Urothelium cell line (cell line): ENCODE results near the gene ARVCF.

Source experiments
- DNase-seq: peaks from one replicate; pipeline ENCODE4 v3.0.0; 2011; ENCODE audit warnings: low spot score, mixed read lengths
- FAIRE-seq: peaks from 2 replicates; lab custom pipeline; 2011; peaks lifted over from hg19 to GRCh38; lab: Jason Lieb, UNC

The ARVCF gene

DNA sequence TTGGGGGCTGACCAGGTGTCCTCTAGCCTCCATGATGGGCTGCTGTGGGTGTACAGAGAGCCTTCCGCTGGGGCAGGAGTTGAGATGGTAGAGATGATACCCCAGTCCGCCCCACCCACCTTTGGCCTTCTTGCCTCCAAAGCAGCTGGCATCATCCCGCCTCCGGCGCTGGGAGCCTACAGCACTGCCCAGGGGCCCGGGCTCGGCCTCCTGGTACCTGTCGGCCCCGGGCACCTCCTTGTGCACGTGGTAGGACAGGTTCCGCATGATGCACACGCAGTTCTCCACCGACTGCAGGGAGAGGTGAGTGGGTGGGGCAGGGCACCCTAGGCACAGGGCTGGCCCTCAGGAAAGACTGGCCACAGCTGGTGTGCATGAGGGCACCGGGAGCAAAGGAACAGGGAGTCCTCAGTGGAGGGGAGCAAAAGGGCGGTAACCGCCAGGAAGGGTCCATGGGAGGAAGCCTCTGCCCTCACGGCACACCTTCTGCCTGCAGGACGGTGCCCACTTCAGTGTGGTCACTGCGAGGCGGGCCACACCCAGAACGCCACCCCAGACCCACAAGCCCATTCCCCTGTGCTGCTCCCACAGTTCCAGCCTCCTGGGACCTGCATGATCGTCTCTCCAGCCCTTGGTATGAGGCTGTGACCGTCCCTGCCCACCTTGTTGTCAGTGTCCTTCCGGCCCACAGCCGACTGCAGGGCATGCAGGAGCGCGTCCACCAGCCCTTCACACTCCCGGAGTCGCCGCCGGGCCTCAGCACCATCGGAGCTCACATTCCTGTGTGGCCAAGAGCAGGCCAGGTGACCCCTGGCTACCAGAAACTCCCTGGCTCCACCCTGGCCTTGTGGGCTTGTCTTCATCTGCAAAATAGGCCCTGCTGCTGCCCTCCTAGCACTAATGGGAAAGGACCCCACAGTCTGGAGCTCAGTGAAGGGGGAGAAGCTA, 39.1 kb downstream of the ARVCF start:
- no peak for DNase-seq
- peak; percentile 53 for FAIRE-seq

DNA sequence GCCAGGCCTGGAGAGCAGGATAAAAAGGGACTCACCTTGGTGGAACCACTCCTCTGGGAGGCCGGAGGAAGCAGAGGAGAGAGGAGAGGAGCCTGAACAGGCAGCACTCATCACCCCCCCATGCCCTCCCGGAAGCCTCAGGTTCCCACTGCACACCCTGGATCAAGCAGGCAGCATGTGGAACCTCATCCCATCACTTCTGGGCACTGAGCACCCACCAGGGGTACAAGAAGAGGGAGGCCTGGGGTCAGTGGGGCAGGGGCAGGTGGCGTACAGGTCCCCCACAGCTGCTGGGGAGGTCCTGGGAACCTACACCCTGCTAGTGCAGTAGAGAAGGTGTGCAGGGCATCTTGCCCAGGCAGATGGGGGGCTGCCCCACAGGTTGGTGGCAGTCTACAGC, 40.0 kb downstream of the ARVCF start:
- FAIRE-seq: peak; percentile 20
- no peak for DNase-seq

DNA sequence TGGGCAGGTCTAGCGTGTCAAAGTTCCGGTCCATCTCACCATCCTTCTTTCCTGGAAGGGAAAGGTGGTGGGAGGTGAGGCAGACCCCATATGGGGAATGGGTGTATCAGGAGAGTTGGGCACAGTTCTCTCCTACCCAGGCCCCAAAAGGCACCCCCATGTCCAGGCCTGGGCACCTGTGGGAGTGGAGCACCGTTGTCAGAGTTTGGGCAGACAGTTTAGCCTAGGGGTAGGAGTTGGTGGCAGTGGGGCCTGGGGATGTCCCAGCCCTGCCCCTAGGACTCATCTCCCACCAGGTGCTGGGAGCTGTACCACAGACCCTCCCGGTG, 41.0 kb downstream of the ARVCF start:
- FAIRE-seq (no peak), DNase-seq (no peak)

DNA sequence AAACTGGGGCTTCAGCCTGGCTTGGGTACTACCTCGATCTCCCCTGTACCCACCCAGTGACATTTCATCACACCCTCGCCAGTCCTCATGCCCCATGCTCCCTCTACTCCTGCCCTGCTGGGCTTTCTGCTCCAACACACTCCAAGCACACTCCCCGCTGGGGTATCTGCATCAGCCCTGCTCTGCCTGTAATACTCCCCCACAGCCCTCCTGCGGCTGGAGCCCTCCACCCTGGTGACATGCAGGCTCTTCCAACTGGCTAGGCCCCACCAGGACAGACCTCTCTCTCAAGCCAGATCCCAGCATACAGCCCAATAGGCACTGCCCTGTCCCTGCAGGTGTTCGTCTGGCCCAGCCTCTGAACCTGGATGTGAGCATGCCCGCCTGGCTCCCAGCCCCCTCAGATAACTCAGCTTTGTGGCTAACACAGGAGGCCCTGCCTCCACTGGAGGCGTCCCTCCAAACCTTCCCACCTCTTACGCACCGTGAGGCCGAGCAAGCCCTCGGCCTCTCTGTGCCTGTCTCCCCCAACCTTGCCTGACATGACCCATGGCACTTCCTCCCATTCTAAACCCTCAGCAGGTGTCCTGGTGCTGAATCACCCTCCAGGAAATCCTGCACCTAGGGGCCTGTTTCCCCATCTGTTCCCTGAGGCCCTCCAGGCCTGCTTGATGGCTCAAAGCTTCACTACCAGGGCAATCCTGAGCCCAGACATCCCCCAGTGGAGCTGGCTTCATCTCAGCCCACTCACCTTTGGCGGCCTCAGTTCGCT, 41.5 kb downstream of the ARVCF start:
- DNase-seq (no peak), FAIRE-seq (peak; percentile 40)

DNA sequence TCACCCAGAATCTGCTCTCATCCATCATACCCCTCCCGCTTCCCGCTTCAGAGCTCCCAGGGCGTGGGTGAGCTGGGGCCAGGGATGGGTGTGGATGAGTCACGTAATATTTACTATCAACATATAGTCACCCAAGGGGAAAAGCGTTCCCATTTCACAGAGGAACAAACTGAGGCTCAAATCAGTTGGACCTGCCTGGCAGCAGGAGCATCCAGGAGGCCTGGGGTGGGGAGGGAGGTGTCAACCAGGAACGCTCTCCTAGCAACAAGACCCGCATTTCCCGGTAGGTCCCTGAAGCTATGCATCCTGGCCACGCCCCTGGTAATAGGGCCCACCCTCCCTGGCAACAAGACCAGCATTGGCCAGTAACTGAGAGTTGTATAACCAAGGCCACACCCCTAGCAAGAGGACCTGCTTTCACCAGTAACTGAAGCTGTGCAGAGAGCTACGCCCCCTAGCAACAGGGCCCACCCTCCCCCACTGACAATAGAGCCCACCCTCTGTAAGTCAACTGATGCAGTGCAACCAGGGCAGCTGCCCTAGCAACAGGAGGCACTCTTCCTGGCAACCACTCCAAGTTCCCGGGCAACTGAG, 42.3 kb downstream of the ARVCF start:
- DNase-seq (peak; percentile 42), FAIRE-seq (no peak)

DNA sequence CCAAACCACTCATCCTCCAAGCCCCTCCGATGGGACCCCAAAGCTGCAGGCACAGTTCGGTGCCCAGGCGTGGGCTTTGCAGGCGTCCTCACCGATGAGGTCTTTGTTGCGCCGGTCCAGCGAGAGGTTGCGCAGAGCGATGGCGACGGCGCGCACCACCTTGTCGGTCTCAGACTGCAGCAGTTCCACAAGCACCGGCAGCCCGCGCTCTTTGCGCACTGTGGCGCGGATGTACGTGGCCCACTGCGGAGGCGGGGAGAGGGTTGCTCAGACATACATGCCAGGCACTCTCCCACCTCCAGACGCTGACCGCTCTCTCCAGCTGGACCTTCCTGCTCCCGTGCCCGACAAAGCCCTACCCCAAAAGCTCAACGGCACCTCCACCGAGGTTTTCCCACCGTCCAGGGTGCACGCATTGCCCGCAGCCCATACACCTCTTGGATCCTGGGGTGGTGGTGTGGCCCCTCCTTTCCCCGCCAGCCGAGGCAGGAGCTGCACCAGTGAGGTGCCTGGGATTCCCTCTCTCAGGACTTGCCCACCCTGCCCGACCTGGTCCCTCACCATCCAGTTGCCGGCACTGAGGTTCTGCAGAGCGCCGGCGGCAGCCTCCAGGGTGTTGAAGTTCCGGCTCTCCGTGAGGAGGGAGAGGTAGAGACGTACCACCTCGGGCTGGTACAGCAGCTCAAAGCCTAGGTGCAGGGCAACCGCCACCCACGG, 42.9 kb downstream of the ARVCF start:
- DNase-seq: no peak
- FAIRE-seq: no peak

DNA sequence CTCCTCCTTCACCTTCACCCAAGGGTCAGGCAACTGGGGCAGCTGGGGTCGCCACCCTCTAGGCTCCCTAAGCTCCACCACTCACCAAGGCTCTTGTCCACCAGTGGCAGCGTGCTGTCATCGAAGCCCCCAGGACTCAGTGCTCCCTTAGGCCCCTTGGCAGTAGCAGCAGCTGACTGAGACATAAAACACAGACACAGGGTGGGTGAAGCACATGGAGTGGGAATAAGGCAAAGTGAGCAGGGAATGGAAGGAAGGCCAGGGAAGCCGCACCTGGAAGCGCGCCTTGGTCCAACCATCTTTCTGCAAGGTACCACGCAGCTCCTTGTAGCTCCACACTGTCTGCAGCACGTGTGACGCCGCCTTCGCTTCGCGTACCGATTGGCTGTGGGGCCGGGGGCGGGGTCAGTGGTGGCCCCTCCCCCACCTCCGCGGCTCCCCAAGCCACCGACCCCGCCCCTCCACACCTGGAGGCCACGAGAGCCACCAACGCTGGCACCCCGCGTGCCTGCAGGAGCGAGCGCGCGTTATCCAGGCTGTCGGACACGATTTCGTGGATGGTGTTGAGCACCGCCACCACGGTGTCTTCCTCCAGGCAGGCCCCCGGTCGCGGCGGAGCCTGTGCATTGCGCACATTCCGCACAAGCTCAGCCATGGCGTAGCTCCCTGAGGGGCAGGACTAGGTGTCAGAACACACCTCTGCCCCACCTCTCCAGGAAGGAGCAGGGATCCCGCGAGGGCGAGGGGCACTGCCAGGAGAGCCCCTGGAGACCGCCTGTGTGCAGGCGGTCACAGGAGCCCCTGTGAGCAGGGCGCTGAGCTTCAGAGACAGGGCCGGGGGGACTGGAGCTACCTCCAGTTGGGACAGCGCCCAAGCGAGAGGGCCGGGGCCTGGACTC, 43.7 kb downstream of the ARVCF start:
- DNase-seq: no peak
- peak; percentile 71 for FAIRE-seq

DNA sequence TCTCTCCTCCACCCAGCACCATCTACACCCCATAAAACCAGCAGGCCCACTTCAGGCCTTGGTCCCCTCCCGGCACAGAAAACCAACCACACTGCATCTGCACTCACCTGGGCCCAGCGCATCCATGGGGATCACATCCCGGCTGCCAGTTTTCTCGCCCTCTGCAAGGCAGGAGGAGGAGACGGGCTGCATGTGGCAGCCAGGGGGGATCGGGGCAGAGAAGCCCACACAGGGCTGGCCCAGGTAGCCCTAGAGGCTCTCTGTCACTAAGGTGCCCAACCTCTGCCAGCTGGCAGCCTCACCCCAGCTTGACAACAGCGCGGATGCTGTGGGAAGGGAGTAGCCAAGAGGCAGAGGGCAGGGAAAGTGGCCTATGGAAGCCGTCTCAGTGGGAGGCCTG, 44.4 kb downstream of the ARVCF start:
- FAIRE-seq: no peak

DNA sequence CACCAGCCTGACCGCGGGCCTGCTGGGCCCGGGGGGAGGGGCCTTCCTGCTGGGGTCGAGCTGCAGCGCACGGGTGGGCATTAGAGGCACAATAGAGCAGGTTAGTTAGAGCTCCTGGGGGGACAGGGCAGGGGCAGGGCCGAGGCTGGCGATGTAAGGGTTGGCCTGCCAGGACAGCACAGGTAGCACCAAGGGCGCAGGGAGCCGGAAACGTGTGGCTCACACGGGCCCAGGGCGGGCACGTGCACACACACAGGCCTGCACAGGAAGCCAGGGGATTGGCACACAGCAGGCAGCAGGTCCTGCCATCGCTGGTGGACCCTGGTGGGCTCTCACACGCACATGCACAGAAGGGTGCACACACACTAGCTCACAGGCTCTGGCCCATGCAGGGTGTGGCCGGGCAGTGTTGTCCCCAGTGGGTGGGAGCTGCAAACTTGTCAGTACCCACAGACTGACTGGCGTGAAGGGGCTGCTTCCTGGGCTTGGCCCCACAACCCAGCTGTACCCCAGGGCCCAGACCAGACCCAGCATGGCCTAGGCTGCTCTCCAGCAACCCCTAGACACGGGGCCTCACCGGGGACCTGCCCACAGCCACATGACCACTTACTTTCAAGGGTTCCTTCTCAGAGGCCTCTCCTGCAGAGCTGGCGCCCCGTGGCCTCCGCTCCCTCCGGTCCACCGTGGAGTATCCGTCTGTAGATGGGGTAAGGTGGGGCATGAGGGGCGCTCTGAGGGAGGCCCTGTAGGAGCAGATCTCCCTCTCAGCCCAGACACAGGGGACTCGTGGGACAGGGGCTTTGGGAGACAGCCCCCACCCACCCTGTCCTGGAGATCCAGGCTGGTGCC, 45.1 kb downstream of the ARVCF start:
- DNase-seq: no peak
- peak; percentile 30 for FAIRE-seq

More for the DNA sequence above, 44.4 kb downstream of the ARVCF start:
- DNase-seq: no peak

DNA sequence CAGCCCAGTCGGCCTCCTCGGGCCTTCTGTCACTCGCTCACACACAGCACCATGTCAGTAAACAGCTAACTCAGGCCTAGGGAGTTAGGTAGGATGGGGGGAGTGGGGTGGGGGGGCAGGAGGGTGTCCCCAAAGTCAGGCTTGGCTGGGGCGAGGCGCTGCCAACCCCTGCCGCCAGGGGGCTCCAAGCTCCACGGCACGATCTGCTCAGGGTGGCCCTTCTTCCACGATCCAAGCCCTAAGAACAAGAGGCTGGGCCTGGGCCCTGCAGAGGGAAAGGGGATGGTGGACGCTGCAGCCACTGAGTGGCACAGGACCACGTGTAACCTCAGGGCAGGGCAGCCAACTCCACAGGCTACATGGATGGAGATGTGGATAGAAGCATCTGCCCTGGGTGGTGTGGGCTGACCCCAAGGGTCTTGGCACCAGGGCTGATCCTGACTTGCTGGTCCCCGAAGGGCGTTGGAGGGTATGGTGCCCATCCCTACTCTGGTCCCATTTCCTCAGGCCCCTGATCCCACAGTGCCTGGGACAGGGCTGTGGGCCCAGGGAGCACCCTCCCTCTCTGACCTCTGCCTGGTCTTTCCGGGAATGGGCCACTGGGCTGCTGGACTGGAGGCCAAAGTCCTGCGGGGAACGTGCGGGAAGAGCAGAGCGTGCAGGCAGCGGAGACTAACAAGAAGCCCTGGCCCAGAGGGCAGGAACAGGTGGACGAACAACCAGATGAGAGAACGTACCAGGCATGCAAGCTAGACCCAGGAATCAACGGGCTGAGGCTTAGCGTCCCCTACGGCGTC, 45.9 kb downstream of the ARVCF start:
- peak; percentile 40 for FAIRE-seq
- peak; percentile 77 for DNase-seq

DNA sequence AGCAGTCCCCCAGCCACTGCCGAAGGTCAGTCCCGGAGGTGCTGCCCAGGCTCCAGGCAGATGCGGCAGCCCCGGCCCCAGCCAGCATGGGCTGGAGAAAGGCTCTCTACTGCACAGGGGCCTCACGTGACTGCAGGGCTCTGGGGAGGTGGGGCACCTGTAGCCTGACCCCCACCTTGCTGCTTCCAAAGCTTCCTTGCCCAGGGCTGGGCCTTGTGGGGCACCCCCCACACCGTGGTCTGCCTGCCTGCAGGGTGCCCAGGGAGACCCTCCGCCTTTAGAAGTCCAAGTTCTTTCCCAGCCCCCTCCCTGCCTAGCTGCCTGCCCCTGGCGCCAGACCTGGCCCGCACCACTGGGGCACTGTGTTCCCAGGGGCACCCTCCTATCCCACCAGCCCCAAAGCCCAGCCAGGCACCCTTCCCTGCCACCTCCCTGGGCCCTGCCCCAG, 46.6 kb downstream of the ARVCF start:
- no peak for DNase-seq
- FAIRE-seq: no peak

DNA sequence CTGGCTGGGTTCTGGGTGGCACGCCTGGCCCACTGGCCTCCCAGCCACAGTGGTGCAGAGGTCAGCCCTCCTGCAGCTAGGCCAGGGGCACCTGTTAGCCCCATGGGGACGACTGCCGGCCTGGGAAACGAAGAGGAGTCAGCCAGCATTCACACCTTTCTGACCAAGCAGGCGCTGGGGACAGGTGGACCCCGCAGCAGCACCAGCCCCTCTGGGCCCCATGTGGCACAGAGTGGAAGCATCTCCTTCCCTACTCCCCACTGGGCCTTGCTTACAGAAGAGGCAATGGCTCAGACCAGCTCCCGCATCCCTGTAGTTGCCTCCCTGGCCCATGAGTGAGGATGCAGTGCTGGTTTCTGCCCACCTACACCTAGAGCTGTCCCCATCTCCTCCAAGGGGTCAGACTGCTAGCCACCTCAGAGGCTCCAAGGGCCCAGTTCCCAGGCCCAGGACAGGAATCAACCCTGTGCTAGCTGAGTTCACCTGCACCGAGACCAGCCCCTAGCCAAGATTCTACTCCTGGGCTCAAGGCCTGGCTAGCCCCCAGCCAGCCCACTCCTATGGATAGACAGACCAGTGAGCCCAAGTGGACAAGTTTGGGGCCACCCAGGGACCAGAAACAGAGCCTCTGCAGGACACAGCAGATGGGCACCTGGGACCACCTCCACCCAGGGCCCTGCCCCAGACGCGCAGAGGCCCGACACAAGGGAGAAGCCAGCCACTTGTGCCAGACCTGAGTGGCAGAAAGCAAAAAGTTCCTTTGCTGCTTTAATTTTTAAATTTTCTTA, 47.3 kb downstream of the ARVCF start:
- FAIRE-seq (no peak), DNase-seq (no peak)

DNA sequence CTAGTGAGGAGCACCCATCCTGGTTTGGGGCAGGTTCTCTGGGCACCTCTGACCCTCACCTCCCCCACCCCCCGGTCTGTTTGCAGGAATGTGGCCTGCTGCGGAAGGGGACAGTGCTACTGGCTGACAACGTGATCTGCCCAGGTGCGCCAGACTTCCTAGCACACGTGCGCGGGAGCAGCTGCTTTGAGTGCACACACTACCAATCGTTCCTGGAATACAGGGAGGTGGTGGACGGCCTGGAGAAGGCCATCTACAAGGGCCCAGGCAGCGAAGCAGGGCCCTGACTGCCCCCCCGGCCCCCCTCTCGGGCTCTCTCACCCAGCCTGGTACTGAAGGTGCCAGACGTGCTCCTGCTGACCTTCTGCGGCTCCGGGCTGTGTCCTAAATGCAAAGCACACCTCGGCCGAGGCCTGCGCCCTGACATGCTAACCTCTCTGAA, 48.2 kb downstream of the ARVCF start:
- no peak for DNase-seq
- FAIRE-seq: no peak

DNA sequence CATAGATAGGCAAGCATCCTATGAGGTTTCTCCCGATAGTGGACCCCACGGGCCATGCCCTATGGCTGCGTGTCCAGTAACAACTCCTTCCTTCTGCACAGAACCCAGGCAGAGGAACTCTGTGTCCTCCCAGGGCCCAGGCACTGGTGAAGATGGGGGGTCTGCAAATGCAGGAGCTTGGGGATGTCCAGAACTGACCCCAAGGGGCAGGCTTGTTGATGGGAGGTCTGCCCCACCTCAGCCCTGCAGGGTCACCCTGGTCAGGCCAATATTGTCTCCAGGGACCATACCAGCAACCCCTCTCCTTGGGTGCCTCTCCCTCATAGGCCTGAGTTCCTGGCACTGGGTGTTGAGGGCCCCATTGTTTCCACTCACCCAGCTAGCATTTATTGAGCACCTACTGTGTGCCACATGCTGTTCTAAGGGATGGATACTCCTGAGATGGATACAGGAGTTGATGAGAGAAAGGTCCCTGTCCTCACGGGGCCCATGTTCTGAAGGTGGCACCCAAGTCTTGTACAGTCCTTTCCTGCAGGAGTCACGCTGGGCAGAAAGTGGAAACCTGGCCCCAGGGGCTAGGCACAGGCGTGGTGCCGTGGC, 48.7 kb downstream of the ARVCF start:
- DNase-seq (no peak), FAIRE-seq (no peak)

DNA sequence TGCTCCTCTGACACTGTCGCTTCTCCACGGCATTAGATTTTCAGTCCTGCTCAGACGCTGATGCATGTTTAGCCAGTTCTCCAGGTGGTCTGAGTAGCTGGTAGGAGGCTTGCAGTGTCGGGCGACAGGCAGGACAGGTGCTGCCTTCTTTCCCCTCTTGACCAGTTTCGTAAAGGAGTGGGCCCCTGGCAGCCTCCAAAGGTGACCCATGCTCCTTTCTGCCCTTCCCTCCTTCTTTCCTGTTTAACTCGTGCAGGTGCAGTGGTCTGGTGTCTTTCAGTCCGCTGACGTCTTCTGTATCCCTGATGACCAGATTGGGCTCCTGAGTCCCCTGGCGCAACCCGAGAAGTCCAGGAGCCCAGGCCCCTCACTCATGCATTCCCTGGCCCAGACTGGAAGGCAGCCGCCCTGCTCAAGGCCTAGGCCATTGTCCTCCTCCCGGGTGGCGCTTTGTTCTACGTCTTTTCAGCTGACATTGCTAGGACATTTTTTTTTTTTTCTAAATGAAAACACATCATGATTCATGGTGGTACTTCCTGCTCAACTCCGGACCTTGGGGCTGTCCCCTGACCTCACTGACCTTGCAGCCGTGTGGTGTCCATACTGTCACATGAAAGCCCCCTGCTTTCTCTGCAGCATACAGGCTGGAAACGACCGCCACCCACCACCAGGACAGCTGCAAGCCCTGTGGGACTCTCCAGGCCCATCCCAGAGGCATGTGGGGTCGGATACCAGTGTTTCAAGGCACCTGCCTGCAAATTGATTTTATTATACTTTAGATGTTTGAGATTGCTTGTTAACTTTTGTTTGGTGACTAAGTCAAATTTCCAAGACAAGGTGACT, 49.5 kb downstream of the ARVCF start:
- peak; percentile 63 for FAIRE-seq
- DNase-seq: no peak
